ENCODE measurements around the gene ADCY7.

The ADCY7 gene

GRCh38 chr16:50251375-50252081, 14.8 kb upstream of the ADCY7 start:
- DNase-seq = no peak

- no peak for DNase-seq
Observed at GRCh38 chr16:50252082-50252611, 14.2 kb upstream of the ADCY7 start.

GRCh38 chr16:50252874-50253513, 13.4 kb upstream of the ADCY7 start:
- no peak for DNase-seq

GRCh38 chr16:50253514-50253910, 12.8 kb upstream of the ADCY7 start:
- DNase-seq = no peak

GRCh38 chr16:50254072-50254471, 12.3 kb upstream of the ADCY7 start:
- no peak for DNase-seq

GRCh38 chr16:50255538-50255937, 10.8 kb upstream of the ADCY7 start:
- no peak for DNase-seq

- DNase-seq = no peak
Observed at GRCh38 chr16:50256604-50257003, 9.7 kb upstream of the ADCY7 start.

- no peak for DNase-seq
Observed at GRCh38 chr16:50257876-50258275, 8.5 kb upstream of the ADCY7 start.

GRCh38 chr16:50259334-50260205, 6.8 kb upstream of the ADCY7 start:
- DNase-seq = peak; percentile 37

- no peak for DNase-seq
Observed at GRCh38 chr16:50260206-50261159, 5.9 kb upstream of the ADCY7 start.

- DNase-seq = no peak
Observed at GRCh38 chr16:50261160-50261706, 5.1 kb upstream of the ADCY7 start.

- DNase-seq = no peak
Observed at GRCh38 chr16:50261707-50262235, 4.6 kb upstream of the ADCY7 start.

- DNase-seq = no peak
Observed at GRCh38 chr16:50263060-50263909, 3.1 kb upstream of the ADCY7 start.

- no peak for DNase-seq
Observed at GRCh38 chr16:50263940-50264929, 2.1 kb upstream of the ADCY7 start.

- peak; percentile 70 for DNase-seq
Observed at GRCh38 chr16:50265260-50265659, 1.1 kb upstream of the ADCY7 start.

- DNase-seq = no peak
Observed at GRCh38 chr16:50265716-50266336, 525 bp upstream of the ADCY7 start.

GRCh38 chr16:50267151-50267631, 840 bp downstream of the ADCY7 start:
- DNase-seq = no peak

GRCh38 chr16:50267651-50268050, 1.3 kb downstream of the ADCY7 start:
- DNase-seq = no peak

GRCh38 chr16:50268352-50268751, 2.0 kb downstream of the ADCY7 start:
- DNase-seq = no peak

Measured in NCI-H510A (cell line).